NCI-H82 (cell line): ENCODE measurements around the gene CD70.
"Not testable (repeated sequence)": the region's sequence is repeated elsewhere in the genome, so short reads cannot be mapped to it uniquely, and the experiment has no call there.

Experiments
- DNase-seq: peaks from one replicate; lab custom pipeline; 2025; lab: John Stamatoyannopoulos, UW

The CD70 gene, protein sequence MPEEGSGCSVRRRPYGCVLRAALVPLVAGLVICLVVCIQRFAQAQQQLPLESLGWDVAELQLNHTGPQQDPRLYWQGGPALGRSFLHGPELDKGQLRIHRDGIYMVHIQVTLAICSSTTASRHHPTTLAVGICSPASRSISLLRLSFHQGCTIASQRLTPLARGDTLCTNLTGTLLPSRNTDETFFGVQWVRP

GRCh38 chr19:6590827-6591319 is at the start of gene CD70:
CD70 (minus strand) TSS chr19:6591150; CDS start chr19:6591002, 148 bp downstream.
- no peak for DNase-seq

- DNase-seq, result not testable (repeated sequence)
Measured at GRCh38 chr19:6640333-6640732, 49.4 kb upstream of the CD70 start.

- no peak for DNase-seq
Measured at GRCh38 chr19:6639439-6639838, 48.5 kb upstream of the CD70 start.

- DNase-seq, result not testable (repeated sequence)
Measured at GRCh38 chr19:6633456-6633813, 42.5 kb upstream of the CD70 start.

DNA sequence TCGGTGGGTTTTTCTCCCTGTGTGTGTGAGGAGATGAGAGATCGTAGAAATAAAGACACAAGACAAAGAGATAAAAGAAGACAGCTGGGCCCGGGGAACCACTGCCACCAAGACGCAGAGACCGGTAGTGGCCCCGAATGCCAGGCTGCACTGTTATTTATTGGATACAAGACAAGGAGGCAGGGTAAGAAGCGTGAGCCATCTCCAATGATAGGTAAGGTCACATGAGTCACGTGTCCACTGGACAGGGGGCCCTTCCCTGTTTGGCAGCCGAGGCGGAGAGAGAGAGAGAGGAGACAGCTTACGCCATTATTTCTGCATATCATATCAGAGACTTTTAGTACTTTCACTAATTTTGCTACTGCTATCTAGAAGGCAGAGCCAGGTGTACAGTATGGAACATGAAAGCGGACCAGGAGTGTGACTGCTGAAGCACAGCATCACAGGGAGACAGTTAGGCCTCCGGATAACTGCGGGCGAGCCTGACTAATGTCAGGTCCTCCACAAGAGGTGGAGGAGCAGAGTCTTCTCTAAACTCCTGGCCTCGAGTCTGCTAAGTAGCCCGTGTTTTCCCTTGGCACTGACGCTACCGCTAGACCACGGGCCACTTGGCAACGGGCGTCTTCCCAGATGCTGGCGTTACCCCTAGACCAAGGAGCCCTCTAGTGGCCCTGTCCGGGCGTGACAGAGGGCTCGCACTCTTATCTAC is 42.0 kb upstream of the CD70 start:
- DNase-seq, result peak; percentile 65

- DNase-seq, result peak; percentile 78
Measured at GRCh38 chr19:6632002-6632621, 41.2 kb upstream of the CD70 start.

DNA sequence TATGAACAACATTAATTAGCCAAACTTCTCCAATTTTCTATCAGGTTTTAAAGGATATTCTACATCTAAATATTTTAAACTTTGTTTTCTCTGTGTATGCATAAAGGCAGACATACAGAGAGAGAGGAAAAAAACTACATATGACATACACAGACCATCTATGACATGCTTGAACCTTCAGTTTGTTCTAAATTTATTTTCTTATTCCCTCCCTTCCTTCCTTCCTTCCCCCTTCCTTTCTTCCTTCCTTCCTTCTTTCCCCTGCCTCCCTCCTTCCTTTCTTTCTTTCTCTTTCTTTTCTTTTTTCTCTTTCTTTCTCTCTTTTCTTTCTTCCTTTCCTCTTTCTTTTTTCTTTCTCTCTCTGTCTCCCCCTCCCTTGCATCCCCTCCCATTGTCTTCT is 35.8 kb upstream of the CD70 start:
- DNase-seq, result no peak

- DNase-seq, result no peak
Measured at GRCh38 chr19:6617374-6617773, 26.4 kb upstream of the CD70 start.

- DNase-seq, result no peak
Measured at GRCh38 chr19:6616011-6616410, 25.1 kb upstream of the CD70 start.

- DNase-seq, result no peak
Measured at GRCh38 chr19:6613711-6614110, 22.8 kb upstream of the CD70 start.

GRCh38 chr19:6610934-6611852 is 20.2 kb upstream of the CD70 start:
- no peak for DNase-seq

DNA sequence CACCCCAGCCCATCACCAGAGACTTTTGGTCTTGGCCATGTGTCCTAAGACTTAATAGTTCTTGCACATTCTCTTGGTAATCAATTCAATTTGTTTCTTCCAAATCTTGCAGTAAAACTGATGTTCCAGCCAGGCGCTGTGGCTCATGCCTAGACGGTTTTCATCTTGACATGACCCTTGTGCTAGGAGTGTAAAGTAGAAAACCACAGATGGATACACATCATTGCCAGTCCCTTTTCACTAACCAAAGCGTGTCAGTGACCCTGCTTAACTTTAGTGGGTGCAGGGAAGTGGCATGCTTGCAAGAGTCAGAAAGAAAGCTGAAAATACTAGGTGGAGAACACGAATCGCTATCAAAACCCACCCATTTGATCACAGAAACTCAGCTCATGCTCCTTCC is 18.0 kb upstream of the CD70 start:
- DNase-seq, result no peak

GRCh38 chr19:6608146-6608545 is 17.2 kb upstream of the CD70 start:
- not testable (repeated sequence) for DNase-seq

DNA sequence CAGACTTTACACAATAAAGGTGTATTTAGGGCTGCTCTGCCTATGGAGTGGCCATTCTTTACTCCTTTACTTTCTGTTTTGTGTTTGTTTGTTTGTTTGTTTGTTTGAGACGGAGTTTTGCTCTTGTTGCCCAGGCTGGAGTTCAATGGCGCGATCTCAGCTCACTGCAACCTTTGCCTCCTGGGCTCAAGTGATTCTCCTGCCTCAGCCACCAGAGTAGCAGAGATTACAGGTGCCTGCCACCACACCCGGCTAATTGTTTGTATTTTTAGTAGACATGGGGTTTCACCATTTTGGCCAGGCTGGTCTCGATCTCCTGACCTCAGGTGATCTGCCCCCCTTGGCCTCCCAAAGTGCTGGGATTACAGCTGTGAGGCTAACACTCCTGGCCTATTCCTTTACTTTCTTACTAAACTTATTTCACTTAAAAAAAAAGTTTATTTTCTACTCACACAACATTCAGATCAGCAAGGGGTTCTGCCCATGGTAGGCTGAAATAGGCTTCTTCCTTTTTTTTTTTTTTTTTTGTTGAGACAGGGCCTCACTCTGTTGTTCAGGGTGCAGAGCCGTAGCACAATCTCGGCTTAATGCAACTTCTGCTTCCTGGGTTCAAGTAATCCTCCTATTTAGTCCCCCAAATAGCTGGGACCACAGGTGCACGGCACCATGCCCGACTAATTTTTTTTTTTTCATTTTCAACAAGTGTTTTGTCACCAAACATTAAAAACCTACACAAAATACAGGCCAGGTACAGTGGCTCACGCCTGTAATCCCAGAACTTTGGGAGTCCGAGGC is 15.5 kb upstream of the CD70 start:
- not testable (repeated sequence) for DNase-seq

DNA sequence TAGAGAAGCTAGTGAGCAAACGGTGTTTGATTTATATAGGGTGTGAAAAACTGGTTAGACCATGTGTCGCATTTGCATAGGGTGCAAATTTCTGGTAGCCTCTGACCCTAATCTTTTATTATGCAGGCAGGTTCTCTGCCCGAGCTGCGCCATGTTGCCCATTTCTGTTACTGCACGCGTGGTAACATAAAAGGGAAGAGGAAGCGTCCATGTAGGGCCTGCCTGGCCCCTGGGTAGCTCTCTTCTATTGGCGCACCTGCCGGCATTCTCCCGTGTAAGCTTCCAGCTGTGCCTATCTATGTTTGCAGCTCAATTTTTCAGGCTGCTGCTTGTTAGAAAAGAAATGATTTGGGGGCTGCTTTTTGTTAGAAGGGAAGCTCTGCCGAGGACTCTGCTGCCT is 14.0 kb upstream of the CD70 start:
- DNase-seq, result no peak

DNA sequence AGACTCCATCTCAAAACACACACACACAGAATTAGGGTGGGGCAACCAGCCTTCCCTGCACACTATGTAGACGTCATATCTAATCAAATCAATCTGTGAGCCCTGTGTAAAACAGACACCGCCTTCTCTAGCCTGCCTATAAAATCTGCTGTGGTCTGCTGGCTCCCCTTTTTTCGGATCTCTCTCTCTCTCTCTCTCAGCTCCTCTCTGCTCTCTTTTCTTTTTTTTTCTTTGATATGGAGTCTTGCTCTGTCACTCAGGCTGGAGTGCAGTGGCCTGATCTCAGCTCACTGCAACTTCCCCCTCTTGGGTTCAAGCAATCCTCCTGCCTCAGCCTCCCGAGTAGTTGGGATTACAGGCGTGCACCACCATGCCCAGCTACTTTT is 11.8 kb upstream of the CD70 start:
- no peak for DNase-seq

DNA sequence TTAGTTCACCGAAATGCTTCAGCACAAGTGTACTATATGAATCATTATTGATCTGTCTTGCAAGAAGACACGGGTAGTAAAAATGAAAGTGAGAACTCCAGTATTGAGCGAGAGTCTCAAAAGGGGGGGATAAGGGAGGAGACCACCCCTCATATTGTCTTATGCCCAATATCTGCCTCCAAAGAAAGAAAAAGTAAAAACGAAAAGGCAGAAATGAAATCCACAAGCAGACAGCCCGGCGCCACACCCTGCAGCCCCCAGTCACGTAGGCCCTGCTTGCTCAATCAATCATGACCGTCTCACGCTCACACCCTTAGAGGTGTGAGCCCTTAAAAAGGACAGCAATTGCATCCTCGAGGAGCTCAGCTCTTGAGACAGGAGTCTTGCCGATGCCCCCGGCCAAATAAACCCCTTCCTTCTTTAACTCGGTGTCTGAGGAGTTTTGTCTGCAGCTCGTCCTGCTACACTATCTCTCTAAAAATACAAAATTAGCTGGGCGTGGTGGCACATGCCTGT is 10.6 kb upstream of the CD70 start:
- not testable (repeated sequence) for DNase-seq

DNA sequence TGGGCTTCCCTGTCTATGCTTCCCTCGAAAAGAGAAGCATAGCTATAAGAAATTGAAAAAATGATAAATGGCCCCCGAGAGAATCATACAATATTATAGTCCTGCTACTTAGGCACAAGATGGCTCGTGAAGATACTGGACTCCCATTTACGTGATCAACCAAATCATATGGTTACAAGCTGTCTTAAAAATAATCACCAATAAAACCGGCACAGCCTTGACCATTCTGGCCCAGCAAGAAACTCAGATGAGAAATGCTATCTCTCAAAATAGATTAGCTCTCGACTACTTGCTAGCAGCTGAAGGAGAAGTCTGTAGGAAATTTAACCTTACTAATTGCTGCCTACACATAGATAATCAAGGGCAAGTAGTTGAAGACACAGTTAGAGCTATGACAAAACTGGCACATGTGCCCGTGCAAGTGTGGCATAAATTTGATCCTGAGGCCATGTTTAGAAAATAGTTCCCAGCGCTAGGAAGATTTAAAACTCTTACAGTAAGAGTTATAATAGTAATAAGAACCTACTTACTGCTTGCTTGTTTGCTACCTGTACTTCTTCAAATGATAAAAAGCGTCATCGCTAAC is 10.1 kb upstream of the CD70 start:
- not testable (repeated sequence) for DNase-seq

- DNase-seq, result no peak
Measured at GRCh38 chr19:6599866-6600454, 9.0 kb upstream of the CD70 start.

DNA sequence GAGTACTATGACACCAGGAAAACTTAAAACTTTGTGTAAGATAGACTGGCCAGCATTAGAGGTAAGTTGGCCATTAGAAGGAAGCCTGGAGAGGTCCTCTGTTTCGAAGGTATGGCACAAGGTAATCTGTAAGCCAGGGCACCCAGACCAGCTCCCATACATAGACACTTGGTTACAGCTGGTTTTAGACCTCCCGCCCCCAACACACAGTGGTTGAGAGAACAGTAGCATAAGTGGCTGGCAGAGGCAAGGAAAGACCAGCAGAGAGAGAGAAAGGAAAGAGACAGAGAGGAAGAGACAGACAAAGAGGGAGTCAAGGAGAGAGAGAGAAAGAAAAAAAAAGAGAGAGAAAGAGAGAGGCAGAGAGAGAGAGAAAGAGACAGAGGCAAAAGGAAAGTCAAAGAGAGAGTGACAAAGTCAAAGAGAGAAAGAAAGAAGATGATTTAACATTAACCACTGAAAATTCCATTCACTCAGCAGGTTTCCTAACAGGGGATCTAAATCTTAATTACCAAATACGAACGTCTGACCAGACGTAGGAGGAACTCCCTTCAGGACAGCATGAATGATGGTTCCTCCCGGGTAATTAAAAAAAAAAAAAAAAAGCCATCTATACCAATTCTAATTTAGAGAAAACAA is 7.4 kb upstream of the CD70 start:
- not testable (repeated sequence) for DNase-seq
